ENCODE data around the gene MYO18B.

DNA sequence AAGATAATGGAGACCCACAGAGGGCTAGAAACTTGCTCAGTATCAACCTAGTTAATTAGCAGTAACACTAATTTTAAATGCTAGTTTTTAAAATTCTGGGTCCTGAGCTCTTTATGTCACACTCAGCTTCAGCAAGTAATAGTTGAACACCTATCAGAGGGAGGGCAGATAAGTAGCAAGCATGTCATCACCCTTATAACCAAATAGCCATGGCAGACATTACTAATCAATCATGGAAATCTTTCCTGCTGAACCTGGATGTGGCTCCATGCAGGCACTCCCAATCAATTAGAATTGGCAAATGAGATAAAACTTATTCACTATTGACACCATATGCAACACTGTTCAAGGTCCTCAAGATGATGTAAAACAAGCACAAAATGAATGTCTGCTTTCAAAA lies 315.7 kb downstream of the MYO18B start:
- TF ChIP-seq, protein P1, sequence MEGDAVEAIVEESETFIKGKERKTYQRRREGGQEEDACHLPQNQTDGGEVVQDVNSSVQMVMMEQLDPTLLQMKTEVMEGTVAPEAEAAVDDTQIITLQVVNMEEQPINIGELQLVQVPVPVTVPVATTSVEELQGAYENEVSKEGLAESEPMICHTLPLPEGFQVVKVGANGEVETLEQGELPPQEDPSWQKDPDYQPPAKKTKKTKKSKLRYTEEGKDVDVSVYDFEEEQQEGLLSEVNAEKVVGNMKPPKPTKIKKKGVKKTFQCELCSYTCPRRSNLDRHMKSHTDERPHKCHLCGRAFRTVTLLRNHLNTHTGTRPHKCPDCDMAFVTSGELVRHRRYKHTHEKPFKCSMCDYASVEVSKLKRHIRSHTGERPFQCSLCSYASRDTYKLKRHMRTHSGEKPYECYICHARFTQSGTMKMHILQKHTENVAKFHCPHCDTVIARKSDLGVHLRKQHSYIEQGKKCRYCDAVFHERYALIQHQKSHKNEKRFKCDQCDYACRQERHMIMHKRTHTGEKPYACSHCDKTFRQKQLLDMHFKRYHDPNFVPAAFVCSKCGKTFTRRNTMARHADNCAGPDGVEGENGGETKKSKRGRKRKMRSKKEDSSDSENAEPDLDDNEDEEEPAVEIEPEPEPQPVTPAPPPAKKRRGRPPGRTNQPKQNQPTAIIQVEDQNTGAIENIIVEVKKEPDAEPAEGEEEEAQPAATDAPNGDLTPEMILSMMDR (conservative IDR thresholded peaks at IDR 0.05) = no peak
- no peak for TF ChIP-seq ZFX (IDR thresholded peaks at IDR 0.05)

Data from C4-2B (cell line).